Transverse colon (tissue), 4 donors: ENCODE data around the gene CTSF. TPM values are rescaled to one million over a fixed set of nuclear protein-coding genes. Genes with fewer than 3 reads are reported as not detected.
"Not testable (repeated sequence)": the region's sequence is repeated elsewhere in the genome, so short reads cannot be mapped to it uniquely, and the experiment has no call there.

Experiments
- DNase-seq: peaks from one replicate; pipeline ENCODE4 v3.0.0-alpha.2; 2019
- H3K27ac ChIP-seq, 4 donors: fragments of 200-600 bp; sonication (generic); 2 replicates each; pipeline ENCODE4 v1.5.1; 2016 to 2018; ENCODE audit warnings: inconsistent platforms in 4 of 4
- H3K27me3 ChIP-seq: fragments of 200-600 bp; sonication (generic); 2 replicates; pipeline ENCODE4 v1.5.1; 2017; ENCODE audit warnings: inconsistent platforms
- H3K36me3 ChIP-seq, 4 donors: fragments of 200-600 bp; sonication (generic); 2 replicates each; pipeline ENCODE4 v1.5.1; 2017 to 2019; ENCODE audit warnings: inconsistent platforms in 4 of 4
- H3K4me1 ChIP-seq, 4 donors: fragments of 200-600 bp; sonication (generic); 2 replicates each; pipeline ENCODE4 v1.5.1; 2017 to 2020; ENCODE audit warnings: inconsistent platforms in 4 of 4
- H3K4me3 ChIP-seq, 4 donors: fragments of 200-600 bp; sonication (generic); 1 replicate in 1 of 4; 2 replicates in 3 of 4; pipeline versions ENCODE4 v1.5.1 to v1.6.1; 2017 to 2019; ENCODE audit warnings: inconsistent platforms in 4 of 4
- H3K9me3 ChIP-seq, 2 donors: fragments of 200-600 bp; sonication (generic); 2 replicates each; pipeline ENCODE4 v1.5.1; 2017 to 2019; ENCODE audit warnings: inconsistent platforms in 2 of 2
- CTCF ChIP-seq, 5 experiments: fragments of 200-600 bp in 3 of 5; fragments of 450-650 bp in 2 of 5; sonication (generic) in 3 of 5; IDR thresholded peaks; 1 replicate in 2 of 5; 2 replicates in 3 of 5; pipeline ENCODE4 v1.5.1; 2016 to 2017; ENCODE audit warnings: antibody characterized with exemption in 5 of 5, inconsistent platforms in 3 of 5, mild to moderate bottlenecking in 2 of 5, moderate library complexity in 1 of 5
- EP300 ChIP-seq: sonication (generic); formaldehyde crosslinking; IDR thresholded peaks from one replicate; pipeline ENCODE4 v1.6.1; 2017; ENCODE audit warnings: antibody characterized with exemption, low read depth
- POLR2A ChIP-seq: fragments of 450-650 bp; IDR thresholded peaks from one replicate; pipeline ENCODE4 v1.6.1; 2016; ENCODE audit warnings: antibody characterized with exemption, mild to moderate bottlenecking, moderate library complexity
- POLR2AphosphoS5 ChIP-seq, 3 donors: sonication (generic); formaldehyde crosslinking; IDR thresholded peaks; one replicate each; pipeline ENCODE4 v1.6.1; 2016; ENCODE audit warnings: antibody characterized with exemption in 3 of 3
- WGBS, 2 donors: methylation state at CpG; one replicate each; pipeline ENCODE4 v1.1.5; 2018; ENCODE audit warnings: low coverage in 1 of 2; 5-methylcytosine and 5-hydroxymethylcytosine counted together
- in situ Hi-C, 4 donors: fragments of 200-750 bp; cut with MboI; loops; one replicate each; pipeline versions ENCODE4 v1.15.0 to v1.15.1; 2017; ENCODE audit warnings: low sequenced_read_pairs in 3 of 4, low pct_ligation_motif_present in 1 of 4, low pct_unique_long_range_greater_than_20kb in 1 of 4
- intact Hi-C: fragments of 100-400 bp; cut with DNase I; formaldehyde crosslinking; loops from one replicate; pipeline ENCODE4 v1.15.1; 2023; ENCODE audit warnings: low total_unique reads
- total RNA-seq, 4 donors: library from RNA; depleted of rRNA; stranded (reverse); fragments of >200 nt; gene quantifications; one replicate each; pipeline ENCODE4 v1.1.0, GENCODE V29; 2016

CTSF gene
- total RNA-seq, 4 donors from 2014 or later, result 23.5 to 80.6 (median 39.0) TPM

GRCh38 chr11:66614073-66614472 is 45.7 kb upstream of the CTSF start:
- DNase-seq, result no peak
- no peaks in the 10 kb centered on the region for H3K9me3 ChIP-seq
- peaks cover 9 to 25% (median 21%) of the 10 kb centered on the region in 4 donors for H3K4me1 ChIP-seq
- no peaks in the 10 kb centered on the region for H3K36me3 ChIP-seq
- intact Hi-C loops, result no loop called here
- no peak overlapping the region for H3K4me3 ChIP-seq
- TF ChIP-seq POLR2AphosphoS5 (IDR thresholded peaks at IDR 0.05) (no peak), POLR2A (no peak), EP300 (no peak), CTCF (IDR thresholded peaks at IDR 0.05) (no peak)
- H3K27me3 ChIP-seq, result no peaks in the 10 kb centered on the region
- 89 to 93% methylated on average over 6 to 13 of the region's 13 CpGs for WGBS, 2 donors
- in situ Hi-C loops, result no loop called here
- no peak overlapping the region for H3K27ac ChIP-seq

- Histone ChIP-seq H3K9me3 (no peaks in the 10 kb centered on the region), H3K27ac (no peak overlapping the region), H3K4me1 (peaks cover 10 to 26% (median 18%) of the 10 kb centered on the region in 4 donors), H3K4me3 (no peak overlapping the region), H3K36me3 (no peaks in the 10 kb centered on the region), H3K27me3 (no peaks in the 10 kb centered on the region)
- TF ChIP-seq CTCF (IDR thresholded peaks at IDR 0.05) (no peak), POLR2AphosphoS5 (IDR thresholded peaks at IDR 0.05) (no peak), POLR2A (no peak), EP300 (no peak)
- in situ Hi-C loops (no loop called here), intact Hi-C loops (no loop called here)
- WGBS, 2 donors, result 83 to 96% methylated on average over 1 of the region's 1 CpG
- no peak for DNase-seq
Observed at GRCh38 chr11:66612458-66612857, 44.1 kb upstream of the CTSF start.

- Histone ChIP-seq H3K27ac (no peak overlapping the region), H3K9me3 (no peaks in the 10 kb centered on the region), H3K27me3 (no peaks in the 10 kb centered on the region), H3K36me3 (no peaks in the 10 kb centered on the region), H3K4me1 (peaks cover 15 to 30% (median 22%) of the 10 kb centered on the region in 4 donors), H3K4me3 (no peak overlapping the region)
- in situ Hi-C loops (no loop called here), intact Hi-C loops (no loop called here)
- 57 to 62% methylated on average over 2 to 4 of the region's 4 CpGs for WGBS, 2 donors
- no peak for DNase-seq
- TF ChIP-seq EP300 (no peak), POLR2AphosphoS5 (IDR thresholded peaks at IDR 0.05) (no peak)
Observed at GRCh38 chr11:66609721-66610617, 41.6 kb upstream of the CTSF start.

- TF ChIP-seq POLR2AphosphoS5 (IDR thresholded peaks at IDR 0.05) (peak in 2 of 3 donors; percentile 10 to 53), POLR2A (no peak), CTCF (IDR thresholded peaks at IDR 0.05) (no peak)
- H3K36me3 ChIP-seq, result no peaks in the 10 kb centered on the region
- no peak overlapping the region for H3K4me3 ChIP-seq
- whole genome bisulfite sequencing, 2 donors, result 16 to 18% methylated on average over 5 to 8 of the region's 8 CpGs
- intact Hi-C loops, result no loop called here
- peaks cover 15 to 30% (median 22%) of the 10 kb centered on the region in 4 donors for H3K4me1 ChIP-seq
- in situ Hi-C loops, result no loop called here
- peak overlapping the region; percentile 82 to 86 (median 86) for H3K27ac ChIP-seq
- H3K9me3 ChIP-seq, result no peaks in the 10 kb centered on the region
- no peaks in the 10 kb centered on the region for H3K27me3 ChIP-seq
- DNase-seq, result peak; percentile 84
Observed at GRCh38 chr11:66607126-66607834, 38.9 kb upstream of the CTSF start.

- intact Hi-C loops, H3K9me3 ChIP-seq, DNase-seq, in situ Hi-C loops, H3K4me3 ChIP-seq, H3K36me3 ChIP-seq, H3K27me3 ChIP-seq: not testable (repeated sequence)
- Histone ChIP-seq H3K4me1 (peaks cover 15 to 30% (median 22%) of the 10 kb centered on the region in 4 donors), H3K27ac (peak overlapping the region; percentile 82 to 86 (median 86))
- 72 to 88% methylated on average over 2 to 3 of the region's 3 CpGs for WGBS, 2 donors
Observed at GRCh38 chr11:66606608-66607007, 38.2 kb upstream of the CTSF start.
